Stimulated activated CD4-positive, alpha-beta T cell treated with anti-CD3 and anti-CD28 coated beads, Interleukin-2, amount 100 ng/mL, for 4 hours (primary cell): ENCODE data around the gene WDR54.
"Not testable (repeated sequence)": the region's sequence is repeated elsewhere in the genome, so short reads cannot be mapped to it uniquely, and the experiment has no call there.

Experiments used
- DNase-seq: peaks from one replicate; pipeline ENCODE4 v3.0.0-alpha.2; 2020; ENCODE audit warnings: low read depth

Gene WDR54

DNA sequence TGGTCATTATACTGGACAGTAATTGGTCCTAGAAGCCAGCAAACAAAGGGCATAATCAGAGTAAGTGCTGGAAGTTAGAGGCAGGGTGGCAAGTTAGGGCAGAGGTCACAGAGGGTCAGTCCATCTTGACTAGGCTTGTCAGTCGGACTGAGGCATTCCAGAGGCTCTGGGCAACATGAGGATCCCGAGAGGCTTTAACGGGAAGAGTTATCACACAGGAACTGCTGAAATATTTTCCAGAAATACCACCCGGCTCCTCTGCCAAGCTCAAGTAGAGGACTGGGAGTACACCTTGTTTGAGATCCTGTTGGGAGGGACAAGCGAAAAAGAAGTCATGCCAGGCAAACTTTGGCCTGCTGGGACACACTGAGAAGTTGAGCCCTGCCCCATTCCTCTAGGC is 13.8 kb upstream of the WDR54 start:
- DNase-seq, result no peak

DNA sequence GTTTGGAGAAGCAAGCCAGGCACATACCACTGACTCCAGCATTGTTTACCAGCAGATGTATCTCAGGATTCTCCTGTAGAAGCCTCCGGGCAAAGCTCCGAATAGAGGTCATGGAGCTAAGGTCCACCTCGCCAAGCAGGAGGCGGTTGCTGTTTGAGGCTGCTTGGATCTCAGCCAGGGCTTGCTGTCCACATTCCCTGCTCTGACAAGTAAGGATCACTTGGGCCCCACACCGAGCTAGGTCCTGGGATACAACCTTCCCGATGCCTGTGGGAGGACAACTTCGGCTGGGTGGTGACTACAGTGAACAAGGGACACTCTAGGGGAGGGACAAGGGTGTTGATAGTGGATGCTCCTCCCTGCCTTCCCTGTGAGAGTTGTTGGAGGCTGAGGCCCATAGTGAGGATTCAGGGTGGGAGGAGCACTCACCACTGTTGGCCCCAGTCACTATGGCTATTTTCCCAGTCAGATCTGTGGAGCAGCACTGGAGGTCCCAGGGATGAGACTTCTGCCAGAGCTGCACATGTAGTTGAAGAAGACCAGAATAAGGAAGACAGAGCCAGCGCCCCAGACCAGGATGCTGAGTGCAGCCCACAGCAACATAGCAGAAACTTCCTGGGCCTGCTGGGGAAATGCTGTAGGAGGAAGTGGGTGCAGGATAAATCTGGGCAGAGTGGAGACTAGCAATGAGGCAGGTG is 8.4 kb upstream of the WDR54 start:
- no peak for DNase-seq

DNA sequence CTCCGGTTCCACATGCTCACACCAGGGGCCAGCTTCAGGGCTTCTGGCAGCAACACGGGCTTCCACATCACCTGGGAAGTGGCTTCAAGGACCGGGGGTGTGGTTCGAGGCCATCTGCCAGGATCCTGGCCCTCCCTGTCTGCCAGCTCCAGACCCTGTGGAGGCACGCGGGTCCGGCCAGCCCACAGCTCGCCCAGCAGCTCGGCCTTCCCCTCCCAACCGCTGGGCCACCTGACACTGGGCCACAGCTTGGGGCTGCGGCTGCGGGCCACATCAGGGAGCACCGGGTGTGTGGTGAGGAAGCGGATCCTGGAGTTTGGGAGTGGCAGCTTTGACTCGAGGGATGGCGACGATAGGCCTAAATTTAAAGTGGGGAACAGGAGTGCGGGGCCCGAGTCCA is 7.1 kb upstream of the WDR54 start:
- no peak for DNase-seq

DNA sequence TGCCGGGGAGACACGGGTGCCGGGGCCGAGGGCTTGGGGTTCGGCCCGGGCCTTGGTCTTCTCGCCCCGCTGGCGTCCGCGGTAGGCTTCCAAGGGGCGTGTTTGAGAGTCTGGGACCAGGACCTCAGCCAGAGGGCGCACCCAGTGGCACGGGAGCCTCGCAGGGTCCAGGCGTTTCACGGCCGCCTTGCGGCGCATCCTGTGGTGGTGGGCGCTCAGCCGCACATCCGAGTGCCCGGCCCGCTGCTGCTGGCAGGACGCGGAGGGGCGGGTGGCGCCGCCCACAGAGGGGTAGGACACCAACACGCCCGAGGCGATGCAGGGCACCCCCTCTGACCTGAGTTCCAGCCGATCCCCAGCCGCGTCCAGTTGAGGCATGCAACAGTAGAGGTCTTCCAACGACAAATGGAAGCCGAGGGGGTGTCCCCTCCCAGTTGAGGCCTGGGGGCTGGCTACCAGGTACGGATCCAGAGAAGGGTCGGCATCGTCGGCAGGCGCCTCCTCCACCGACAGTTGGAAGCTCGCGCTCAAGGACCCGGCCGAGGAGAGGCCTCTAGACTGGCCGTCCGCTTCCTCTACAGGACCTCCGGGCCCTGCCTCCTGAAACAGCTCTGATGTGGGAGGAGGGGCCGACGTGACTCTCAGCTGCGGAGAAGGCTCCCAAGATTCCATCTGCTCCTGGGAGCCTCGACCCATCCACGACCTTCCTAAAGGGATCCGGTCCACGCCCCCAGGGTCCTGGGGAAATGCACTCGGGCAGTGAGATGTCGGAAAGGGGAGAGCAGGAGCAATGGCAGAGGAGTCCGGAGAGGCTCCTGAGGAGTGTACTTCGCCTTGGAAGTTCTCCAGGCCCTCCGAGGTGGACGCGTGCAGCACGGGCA is 6.4 kb upstream of the WDR54 start:
- no peak for DNase-seq

DNA sequence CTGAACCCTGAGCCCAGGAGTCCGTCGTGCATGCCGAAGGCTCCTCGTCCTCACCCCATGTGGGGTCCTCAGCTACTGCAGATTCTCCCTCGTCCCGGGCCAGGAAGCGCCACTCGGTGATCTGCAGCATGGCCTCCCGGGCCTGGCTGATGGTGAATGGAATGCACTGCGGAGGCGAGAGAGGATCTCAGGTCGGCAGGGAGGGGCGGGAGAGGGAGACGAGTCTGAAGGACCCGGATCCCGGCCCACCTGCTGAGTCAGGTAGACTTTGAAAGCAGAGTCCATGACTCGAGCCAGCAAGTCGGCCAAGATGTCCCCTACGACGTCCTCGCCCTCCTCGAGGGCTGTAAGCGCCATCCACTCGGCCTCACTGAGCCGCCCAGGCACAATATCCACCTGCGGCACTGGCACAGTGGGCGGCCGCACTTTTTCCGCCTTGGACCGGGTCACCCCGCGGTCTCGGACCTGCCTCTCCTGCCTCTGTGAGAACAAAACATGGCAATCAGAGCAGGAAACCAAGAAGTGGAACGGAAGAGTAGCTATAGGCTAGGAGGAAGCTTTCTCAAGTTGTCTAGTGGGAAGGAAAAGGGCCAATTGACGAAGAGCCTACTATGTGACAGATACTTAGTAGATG is 5.7 kb upstream of the WDR54 start:
- no peak for DNase-seq

DNA sequence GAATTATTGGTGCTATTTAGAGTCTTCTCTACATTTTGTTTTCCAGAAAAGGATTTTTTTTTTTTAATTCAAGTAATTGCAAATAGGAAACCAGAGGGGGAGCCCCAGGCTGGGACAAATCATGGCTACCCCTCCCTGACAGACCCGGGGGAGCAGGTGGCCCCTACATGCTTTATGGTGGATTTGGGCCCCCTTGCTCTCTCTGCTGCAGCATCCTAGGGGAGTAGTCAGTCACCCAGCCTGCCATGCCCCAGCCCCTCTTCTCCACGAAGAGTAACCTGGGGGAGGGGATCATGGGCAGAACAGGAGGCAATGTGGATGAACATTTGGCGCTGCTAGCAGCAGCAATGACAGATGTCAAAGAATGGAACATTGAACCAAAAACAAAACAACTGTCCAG is 4.8 kb upstream of the WDR54 start:
- no peak for DNase-seq

DNA sequence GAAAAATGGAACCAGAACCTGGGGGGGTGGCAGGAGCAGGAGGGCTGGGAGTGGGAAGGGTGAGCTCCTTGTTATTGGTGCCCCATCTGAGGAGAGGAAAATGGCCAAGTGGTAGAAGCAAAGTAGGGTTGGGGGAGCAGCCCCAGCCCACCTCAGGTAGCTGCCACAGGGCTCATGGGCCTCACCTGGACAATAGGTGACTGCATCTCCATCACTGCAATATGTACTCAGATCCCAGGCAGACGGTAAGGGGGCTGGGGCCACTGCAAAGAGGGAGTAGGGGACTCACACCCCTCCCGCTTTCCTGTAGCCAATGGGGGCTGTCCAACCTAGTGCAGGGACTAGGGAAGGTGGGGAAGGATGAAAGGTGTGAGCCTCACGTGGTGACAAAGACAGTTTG is 4.3 kb upstream of the WDR54 start:
- DNase-seq, result no peak

DNA sequence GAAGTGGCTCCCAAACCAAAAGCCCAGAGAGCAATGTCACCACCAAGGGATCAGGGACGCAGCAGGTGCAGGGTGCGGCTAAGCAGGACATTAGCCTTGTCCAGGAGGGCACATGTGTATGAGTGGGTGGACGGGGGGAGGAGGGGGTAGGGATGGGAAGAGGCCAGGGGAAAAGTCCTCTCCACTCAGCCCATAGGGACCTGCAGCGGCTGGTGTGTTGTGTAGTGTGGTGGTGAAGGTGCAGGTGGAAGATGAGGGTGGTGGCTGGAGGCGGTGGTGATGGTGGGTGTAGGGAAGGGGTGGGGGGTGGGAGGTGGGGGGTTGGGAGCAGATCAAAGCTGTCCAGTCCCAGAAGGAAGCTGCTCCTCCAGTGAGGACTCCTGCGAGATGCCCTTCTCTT is 3.8 kb upstream of the WDR54 start:
- no peak for DNase-seq

DNA sequence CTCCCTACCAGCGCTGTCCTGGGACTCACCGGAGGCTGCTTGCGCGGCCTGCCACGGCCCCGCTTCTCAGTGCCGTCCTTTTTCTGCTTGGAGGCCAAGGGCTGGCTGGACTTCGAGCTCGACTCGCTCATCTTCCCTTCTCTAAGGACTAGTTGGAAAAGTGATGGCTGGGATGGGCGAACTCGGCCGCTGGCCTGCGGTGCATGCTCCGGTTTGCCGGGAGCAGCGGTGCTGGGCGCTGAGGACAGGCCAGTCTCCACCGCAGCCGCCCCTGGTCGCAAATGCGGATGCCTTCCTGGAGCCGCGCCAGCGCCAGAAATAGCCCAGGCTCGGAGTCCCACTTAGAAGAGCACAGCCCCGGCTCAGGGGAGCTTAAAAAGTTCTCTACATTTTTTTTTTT is 3.2 kb upstream of the WDR54 start:
- DNase-seq, result no peak

DNA sequence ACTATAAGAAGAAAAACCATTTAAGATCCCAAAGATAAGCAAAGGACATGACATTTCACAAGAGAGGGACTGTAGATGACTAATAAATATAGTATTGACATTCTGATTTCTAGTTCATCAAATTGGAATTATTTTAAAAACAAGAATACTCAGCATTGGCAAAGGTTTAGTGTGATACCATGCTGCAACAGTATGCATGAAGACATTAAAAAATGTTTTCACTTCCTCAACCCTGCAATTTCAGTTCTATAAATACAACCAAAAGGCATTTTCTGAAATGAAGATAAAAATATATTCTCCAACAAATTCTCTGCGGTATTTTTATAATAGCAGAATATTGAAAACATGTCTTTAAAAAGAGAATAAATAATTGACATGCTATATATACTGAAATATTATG is 2.2 kb upstream of the WDR54 start:
- DNase-seq, result no peak

DNA sequence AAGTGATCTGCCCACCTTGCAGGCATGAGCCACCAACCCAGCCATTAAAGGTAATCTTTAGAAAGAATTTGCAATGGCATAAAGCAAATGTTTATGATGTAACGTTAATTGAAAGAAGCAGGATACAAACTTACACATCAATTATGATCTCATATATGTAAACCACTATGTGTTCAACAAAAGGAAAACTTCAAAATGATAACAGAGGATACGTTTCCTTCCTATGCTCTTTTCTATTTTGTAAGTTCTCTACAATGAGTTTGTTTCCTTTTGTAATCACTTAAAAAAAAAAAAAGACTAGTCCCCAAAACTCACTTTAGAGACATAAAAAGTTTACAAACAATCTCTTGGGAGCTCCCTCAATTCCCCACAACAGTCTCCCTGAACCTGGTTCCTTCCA is 1.5 kb upstream of the WDR54 start:
- DNase-seq, result no peak

DNA sequence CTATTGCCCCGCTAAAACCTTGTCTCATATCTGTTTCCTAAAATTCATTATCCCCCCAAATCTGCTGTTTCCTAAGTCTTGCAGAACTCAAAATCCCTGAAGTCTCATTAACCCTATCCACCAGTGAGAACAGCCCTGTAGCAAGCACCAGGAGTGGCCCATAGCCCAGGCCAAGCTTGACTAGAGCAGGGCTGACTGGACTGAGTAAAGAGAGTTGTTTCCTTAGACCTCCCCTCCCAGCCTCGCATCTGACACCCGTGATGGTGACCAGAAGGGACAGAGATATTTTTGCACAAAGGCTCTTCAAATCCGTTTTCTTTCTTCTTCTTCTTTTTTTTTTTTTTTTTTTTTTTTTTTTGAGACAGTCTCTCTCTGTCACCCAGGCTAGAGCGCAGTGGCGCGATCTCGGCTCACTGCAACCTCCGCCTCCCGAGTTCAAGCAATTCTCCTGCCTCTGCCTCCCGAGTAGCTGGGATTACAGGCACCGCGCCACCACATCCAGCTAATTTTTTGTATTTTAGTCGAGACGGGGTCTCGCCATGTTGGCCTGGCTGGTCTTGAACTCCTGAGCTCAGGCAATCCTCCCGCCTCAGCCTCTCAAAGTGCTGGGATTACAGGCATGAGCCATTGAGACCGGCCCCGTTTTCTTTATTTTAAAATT is 957 bp upstream of the WDR54 start:
- DNase-seq, result not testable (repeated sequence)

DNA sequence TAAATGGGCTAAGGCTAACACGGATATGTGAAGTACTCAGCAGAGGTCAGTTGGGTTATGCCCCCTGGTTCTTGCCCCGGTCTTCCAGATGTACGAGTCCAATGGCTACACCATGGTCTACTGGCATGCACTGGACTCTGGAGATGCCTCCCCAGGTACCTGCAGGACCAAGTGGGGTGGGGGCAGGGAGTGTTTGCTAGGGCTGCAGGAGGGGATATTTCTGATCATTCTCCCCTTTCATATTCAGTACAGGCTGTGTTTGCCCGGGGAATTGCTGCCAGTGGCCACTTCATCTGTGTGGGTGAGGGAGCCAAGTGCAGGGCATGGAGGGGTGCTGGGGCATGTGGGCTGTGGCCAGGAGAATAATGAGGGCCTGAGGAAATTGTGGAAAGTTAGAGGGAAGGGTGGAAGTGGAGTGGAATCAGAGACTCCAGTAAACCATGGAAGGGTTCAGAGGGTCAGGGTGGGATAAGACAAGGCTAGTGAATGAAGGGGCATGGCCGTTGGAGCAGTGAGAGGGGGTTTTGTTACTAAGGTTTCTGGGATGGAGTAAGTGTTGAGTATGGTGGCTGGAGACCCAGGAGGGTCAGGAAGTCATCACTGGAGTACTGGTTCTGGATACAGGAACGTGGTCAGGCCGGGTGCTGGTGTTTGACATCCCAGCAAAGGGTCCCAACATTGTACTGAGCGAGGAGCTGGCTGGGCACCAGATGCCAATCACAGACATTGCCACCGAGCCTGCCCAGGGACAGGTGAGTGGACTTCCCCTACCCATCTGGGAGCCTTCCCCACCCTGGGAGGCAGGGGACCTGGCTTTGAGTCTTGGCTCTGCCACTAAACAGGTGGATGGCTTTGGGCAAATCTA is 1.9 kb downstream of the WDR54 start:
- DNase-seq, result no peak

DNA sequence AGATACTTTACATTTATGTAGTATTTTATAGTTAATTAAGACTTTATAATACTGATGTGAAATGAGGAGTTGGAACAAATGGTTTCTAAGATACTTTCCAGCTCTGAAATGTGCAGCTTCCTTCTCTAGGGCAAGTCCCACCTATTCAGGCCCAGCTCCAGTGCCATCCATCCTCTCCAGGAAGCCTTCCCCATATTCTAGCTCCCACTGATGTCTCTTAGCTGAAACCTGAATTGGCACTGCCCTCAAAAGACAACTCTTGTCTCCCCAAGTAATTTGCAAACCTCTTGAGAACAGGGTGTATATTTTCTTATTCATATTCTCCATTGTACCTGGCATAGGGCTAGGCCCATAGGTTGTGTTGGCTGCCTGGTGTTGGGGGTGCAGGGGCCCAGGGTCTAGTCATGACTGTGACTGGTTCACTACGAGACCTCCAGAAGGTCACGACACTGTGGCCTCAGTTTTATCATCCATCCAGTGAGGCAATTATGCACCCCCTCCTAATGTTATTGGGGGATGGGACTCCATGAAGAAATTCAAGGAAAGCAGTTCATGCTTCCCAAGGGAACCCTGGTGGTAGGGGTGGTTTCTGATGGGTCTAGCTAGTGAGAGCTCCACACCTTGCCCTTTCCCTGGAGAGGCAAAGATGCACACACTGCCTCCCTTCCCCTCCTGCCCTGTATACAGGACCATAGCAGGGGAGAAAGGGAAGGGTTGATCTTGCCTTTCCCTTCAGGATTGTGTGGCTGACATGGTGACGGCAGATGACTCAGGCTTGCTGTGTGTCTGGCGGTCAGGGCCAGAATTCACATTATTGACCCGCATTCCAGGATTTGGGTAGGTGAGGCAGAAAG is 2.8 kb downstream of the WDR54 start:
- no peak for DNase-seq

DNA sequence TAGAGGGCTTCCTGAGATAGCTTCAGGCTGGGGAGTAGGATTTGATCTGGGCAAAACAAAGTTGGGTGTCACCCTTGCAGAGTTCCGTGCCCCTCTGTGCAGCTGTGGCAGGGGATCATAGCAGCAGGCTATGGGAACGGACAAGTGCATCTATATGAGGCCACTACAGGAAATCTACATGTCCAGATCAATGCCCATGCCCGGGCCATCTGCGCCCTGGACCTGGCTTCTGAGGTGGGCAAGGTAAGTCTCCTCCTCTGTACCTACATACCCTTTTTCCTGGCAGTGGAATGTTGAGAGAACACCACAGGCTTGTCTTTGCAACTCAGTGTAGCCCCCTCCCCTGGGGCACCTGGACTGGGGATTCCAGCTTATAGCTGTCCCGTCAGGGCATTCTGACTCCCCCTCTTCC is 3.5 kb downstream of the WDR54 start:
- no peak for DNase-seq

DNA sequence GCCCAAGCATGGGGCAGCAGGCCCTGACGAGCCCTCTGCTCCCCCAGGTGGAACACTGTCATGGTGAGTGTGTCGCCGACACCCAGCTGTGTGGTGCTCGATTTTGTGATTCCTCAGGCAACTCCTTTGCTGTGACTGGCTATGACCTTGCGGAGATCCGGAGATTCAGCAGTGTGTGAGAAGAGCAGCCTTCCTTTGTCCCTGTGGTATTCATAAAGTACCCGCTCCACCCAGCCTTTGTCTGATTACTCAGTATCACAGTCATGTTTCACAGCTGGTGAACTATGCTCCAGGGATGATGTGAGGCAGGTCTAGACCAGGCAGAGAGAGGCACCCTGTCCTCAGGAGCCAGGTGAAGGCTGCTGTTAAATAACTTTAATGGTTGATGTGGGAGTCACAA is 4.0 kb downstream of the WDR54 start:
- DNase-seq, result no peak

DNA sequence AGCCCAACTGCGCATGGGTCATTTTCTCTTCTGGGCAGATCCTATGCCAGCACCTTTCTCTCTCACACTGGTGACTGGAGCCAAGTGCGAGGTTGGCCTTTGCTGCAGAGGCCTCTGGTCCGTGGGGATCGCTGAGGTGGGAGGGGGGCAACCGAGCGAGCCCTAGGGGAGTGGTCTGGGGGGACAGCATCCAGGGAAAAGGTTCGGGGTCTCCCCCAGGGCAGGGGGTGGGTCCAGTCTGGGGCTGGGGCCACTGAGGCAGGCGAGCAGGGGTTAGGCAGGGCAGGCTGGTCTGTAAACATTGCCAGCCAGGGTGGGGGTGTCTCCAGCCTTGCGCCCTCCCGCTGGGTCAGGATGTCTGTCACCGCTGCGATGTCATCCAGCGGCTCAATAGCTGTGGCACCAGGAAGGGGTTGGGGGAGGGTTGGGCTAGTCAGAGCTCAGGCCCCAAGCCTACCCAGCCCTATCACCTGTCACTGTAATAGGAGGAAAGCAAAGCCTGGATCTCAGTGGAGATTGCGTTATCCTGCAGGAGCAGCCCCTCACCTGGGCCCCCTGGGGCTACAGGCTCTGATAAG is 4.7 kb downstream of the WDR54 start:
- DNase-seq, result no peak

DNA sequence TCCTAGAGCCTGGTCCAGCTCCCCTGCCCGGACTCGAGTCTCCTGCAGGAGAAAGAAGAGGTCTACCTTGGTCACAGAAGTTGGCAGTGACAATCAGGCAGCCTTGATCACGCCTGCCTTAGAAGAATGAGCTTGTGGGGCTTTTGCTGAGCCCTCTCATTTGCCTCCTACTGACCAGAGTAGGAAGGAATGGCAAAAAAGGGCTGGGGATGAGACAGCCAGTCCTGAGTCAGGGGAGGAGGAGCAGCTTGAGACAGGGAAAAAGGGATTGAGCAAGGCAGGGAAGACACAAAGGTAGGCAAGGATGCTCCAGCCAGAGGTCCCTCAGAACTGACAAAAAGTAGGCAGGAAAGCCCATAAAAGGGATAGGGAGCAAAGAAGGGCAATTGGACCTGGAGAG is 6.0 kb downstream of the WDR54 start:
- no peak for DNase-seq

DNA sequence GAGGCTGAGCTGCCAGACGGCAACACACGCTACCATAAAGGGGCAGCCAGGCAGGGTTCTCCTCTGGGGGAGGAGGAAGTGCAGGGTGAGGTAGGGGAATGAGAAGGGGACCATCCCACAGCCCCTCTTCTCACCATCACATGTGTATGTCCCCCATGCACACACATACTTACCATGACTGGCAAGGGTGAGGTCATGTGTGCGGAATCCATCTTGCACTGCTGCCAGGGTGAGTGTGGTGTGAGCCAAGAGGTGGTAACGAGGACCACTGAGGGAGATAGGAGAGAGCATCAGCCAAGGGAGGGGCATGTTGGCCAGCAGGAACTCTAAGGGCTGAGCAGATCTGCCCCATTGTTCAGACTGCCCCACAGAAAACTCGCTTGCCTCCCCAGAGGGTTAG is 7.1 kb downstream of the WDR54 start:
- DNase-seq, result no peak
